H1 (cell line): ENCODE measurements around the gene CNOT2. TPM values are rescaled to one million over a fixed set of nuclear protein-coding genes. Genes with fewer than 3 reads are reported as not detected.

Source experiments
- POLR2AphosphoS5 ChIP-seq: IDR thresholded peaks from 2 replicates; pipeline ENCODE4 v1.6.1; 2011; ENCODE audit warnings: low read depth, low read length
- polyA plus RNA-seq, 7 experiments: library from polyadenylated mRNA; depleted of rRNA in 3 of 7; stranded (reverse) in 5 of 7; unstranded in 2 of 7; fragments of >200 nt in 5 of 7; fragments of 200-250 nt in 2 of 7; gene quantifications; 1 replicate in 5 of 7; 2 replicates in 1 of 7; 4 replicates in 1 of 7; pipeline versions ENCODE4 v1.2.1 to v1.2.3, GENCODE V29; 2011 to 2013; ENCODE audit warnings: missing spikeins in 2 of 7, mixed read lengths in 2 of 7
- total RNA-seq: library from RNA; stranded (reverse); fragmentation: NEBNext Ultra II Directional; extraction: Animal tissue kit (Norgen Biotek cat#: 25700); gene quantifications from 2 replicates; pipeline ENCODE4 v1.2.1, GENCODE V29; 2021
- TF ChIP-seq, protein P1 (sequence below): IDR thresholded peaks from 2 replicates; pipeline ENCODE4 v1.6.1; 2011; ENCODE audit warnings: low read depth, mild to moderate bottlenecking, low read length; ENCODE audit not compliant: insufficient read depth

The CNOT2 gene
- total and polyA plus RNA-seq, 2 of the 8 experiments (the other 6 are each of a cell fraction or from before 2014, with no cell fraction given), result 61.2 to 64.8 TPM

DNA sequence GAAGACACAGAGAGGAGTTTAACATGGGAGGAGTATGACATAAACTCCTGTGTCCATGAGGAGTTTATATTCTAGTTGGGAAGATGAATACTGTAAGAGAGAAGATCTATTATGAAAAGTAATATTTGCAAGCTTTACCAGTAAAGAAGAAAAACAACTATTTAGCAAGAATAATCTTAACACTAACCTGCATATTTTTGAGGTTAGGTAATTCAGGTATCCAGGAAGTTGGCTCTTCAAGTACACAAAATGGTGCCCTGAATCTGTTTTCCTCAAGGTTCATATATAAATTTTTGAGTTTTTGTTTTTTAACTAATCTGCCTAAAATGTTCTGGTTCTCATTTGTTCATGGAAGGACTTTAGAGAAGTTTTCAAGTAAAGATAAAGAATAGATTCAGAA lies 89.0 kb downstream of the CNOT2 start (continued):
- TF ChIP-seq, protein P1, sequence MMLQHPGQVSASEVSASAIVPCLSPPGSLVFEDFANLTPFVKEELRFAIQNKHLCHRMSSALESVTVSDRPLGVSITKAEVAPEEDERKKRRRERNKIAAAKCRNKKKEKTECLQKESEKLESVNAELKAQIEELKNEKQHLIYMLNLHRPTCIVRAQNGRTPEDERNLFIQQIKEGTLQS, result no peak
- TF ChIP-seq POLR2AphosphoS5, result no peak
- TF ChIP-seq, all 59 proteins: peak for 0
